Neural cell (in vitro differentiated cells): ENCODE results near the gene HM13. TPM values are rescaled to one million over a fixed set of nuclear protein-coding genes. Genes with fewer than 3 reads are reported as not detected.

Experiments used
- H2AFZ ChIP-seq: fragments of 200-600, 300-800 bp; sonication (generic), shearing (Covaris generic); 2 replicates; pipeline ENCODE4 v1.6.0; 2014; ENCODE audit warnings: low read depth, mild to moderate bottlenecking, antibody characterized with exemption, low read length, moderate library complexity
- H3F3A ChIP-seq: fragments of 200-600 bp; shearing (Covaris generic); 2 replicates; pipeline ENCODE4 v1.6.1; 2016; ENCODE audit warnings: mild to moderate bottlenecking, moderate library complexity, mixed read lengths, antibody characterized with exemption, low read length; ENCODE audit not compliant: insufficient read depth, poor library complexity, severe bottlenecking
- H3K27ac ChIP-seq: fragments of 200-600, 300-800 bp; sonication (generic), shearing (Covaris generic); 2 replicates; pipeline ENCODE4 v1.5.1; 2014; ENCODE audit warnings: mild to moderate bottlenecking, low read length, moderate library complexity
- H3K27me3 ChIP-seq: fragments of 300-800, 200-600 bp; sonication (generic), shearing (Covaris generic); 2 replicates; pipeline ENCODE4 v1.6.0; 2014; ENCODE audit warnings: mild to moderate bottlenecking, low read depth, low read length, moderate library complexity; ENCODE audit not compliant: insufficient read depth
- H3K36me3 ChIP-seq: fragments of 300-800, 200-600 bp; sonication (generic), shearing (Covaris generic); 2 replicates; pipeline ENCODE4 v1.5.1; 2014; ENCODE audit warnings: mild to moderate bottlenecking, antibody characterized with exemption, low read length, moderate library complexity; ENCODE audit not compliant: insufficient read depth
- H3K4me2 ChIP-seq: fragments of 300-800, 200-600 bp; sonication (generic), shearing (Covaris generic); 2 replicates; pipeline ENCODE4 v1.6.0; 2014; ENCODE audit warnings: mild to moderate bottlenecking, low read length
- H3K4me3 ChIP-seq: fragments of 300-800, 200-600 bp; sonication (generic), shearing (Covaris generic); 2 replicates; pipeline ENCODE4 v1.5.1; 2014; ENCODE audit warnings: mild to moderate bottlenecking, low read length, moderate library complexity
- H3K79me2 ChIP-seq: fragments of 200-600 bp; shearing (Covaris generic); replicated peaks from 2 replicates; pipeline ENCODE4 v1.6.0; 2014; ENCODE audit warnings: mild to moderate bottlenecking, low read length, moderate library complexity; ENCODE audit not compliant: insufficient read depth
- H3K9ac ChIP-seq: fragments of 300-800, 200-600 bp; sonication (generic), shearing (Covaris generic); 2 replicates; pipeline ENCODE4 v1.6.1; 2016; ENCODE audit warnings: mild to moderate bottlenecking, low read length, mixed read lengths
- H3K9me2 ChIP-seq: fragments of 200-600 bp; shearing (Covaris generic); 2 replicates; pipeline ENCODE4 v1.6.1; 2016; ENCODE audit warnings: mild to moderate bottlenecking, low read length, mixed read lengths; ENCODE audit not compliant: insufficient read depth
- H3K9me3 ChIP-seq: fragments of 200-600, 300-800 bp; sonication (generic), shearing (Covaris generic); 2 replicates; pipeline ENCODE4 v1.6.1; 2016; ENCODE audit warnings: mild to moderate bottlenecking, mixed run types, low read length, moderate library complexity, mixed read lengths
- H4K20me1 ChIP-seq: fragments of 200-600 bp; shearing (Covaris generic); 2 replicates; pipeline ENCODE4 v1.6.1; 2016; ENCODE audit warnings: mild to moderate bottlenecking, mixed run types; ENCODE audit not compliant: insufficient read depth
- EP300 ChIP-seq: fragments of 450-650 bp; conservative IDR thresholded peaks from 2 replicates; pipeline ENCODE4 v1.6.1; 2014; ENCODE audit warnings: antibody characterized with exemption, mild to moderate bottlenecking, moderate library complexity; ENCODE audit not compliant: poor library complexity, severe bottlenecking
- EZH2 ChIP-seq: fragments of 200-600, 300-800 bp; shearing (Covaris generic), sonication (generic); IDR thresholded peaks from 2 replicates; pipeline ENCODE4 v1.6.1; 2014; ENCODE audit warnings: antibody characterized with exemption, low read length, borderline replicate concordance, mild to moderate bottlenecking; ENCODE audit not compliant: insufficient read depth, poor library complexity, severe bottlenecking
- MXI1 ChIP-seq: fragments of 450-650 bp; conservative IDR thresholded peaks from 2 replicates; pipeline ENCODE4 v1.6.1; 2014; ENCODE audit warnings: antibody characterized with exemption, mild to moderate bottlenecking; ENCODE audit not compliant: poor library complexity, severe bottlenecking
- POLR2AphosphoS5 ChIP-seq: IDR thresholded peaks from 2 replicates; pipeline ENCODE4 v1.6.1; 2012
- RAD21 ChIP-seq: fragments of 450-650 bp; conservative IDR thresholded peaks from 2 replicates; pipeline ENCODE4 v1.6.1; 2014; ENCODE audit warnings: antibody characterized with exemption, mild to moderate bottlenecking, moderate library complexity
- REST ChIP-seq: IDR thresholded peaks from 2 replicates; pipeline ENCODE4 v1.6.1; 2012; ENCODE audit warnings: borderline replicate concordance
- SMC3 ChIP-seq: fragments of 450-650 bp; conservative IDR thresholded peaks from 2 replicates; pipeline ENCODE4 v1.6.1; 2014; ENCODE audit warnings: antibody characterized with exemption, mild to moderate bottlenecking, moderate library complexity; ENCODE audit not compliant: poor library complexity
- TAF1 ChIP-seq: IDR thresholded peaks from 2 replicates; pipeline ENCODE4 v1.6.1; 2012; ENCODE audit warnings: low read depth
- polyA plus RNA-seq: library from polyadenylated mRNA; depleted of rRNA; stranded (reverse); fragments of >200 nt; gene quantifications from 2 replicates; pipeline ENCODE4 v1.2.3, GENCODE V29; 2014
- TF ChIP-seq, protein P1 (sequence below): fragments of 450-650 bp; IDR thresholded peaks from 2 replicates; pipeline ENCODE4 v1.5.1; 2014; ENCODE audit warnings: antibody characterized with exemption, mild to moderate bottlenecking, moderate library complexity; ENCODE audit not compliant: poor library complexity, severe bottlenecking

HM13 gene
- polyA plus RNA-seq, 1 donor from 2014 or later, result 95.4 TPM

- no peak overlapping the region for H3K27ac ChIP-seq
- H3K9ac ChIP-seq, result no peak overlapping the region
- no peaks in the 10 kb centered on the region for H3K27me3 ChIP-seq
- no peak overlapping the region for H3K4me2 ChIP-seq
- no peaks in the 10 kb centered on the region for H3K79me2 ChIP-seq
- no peak for TF ChIP-seq EZH2
- TF ChIP-seq, protein P1, sequence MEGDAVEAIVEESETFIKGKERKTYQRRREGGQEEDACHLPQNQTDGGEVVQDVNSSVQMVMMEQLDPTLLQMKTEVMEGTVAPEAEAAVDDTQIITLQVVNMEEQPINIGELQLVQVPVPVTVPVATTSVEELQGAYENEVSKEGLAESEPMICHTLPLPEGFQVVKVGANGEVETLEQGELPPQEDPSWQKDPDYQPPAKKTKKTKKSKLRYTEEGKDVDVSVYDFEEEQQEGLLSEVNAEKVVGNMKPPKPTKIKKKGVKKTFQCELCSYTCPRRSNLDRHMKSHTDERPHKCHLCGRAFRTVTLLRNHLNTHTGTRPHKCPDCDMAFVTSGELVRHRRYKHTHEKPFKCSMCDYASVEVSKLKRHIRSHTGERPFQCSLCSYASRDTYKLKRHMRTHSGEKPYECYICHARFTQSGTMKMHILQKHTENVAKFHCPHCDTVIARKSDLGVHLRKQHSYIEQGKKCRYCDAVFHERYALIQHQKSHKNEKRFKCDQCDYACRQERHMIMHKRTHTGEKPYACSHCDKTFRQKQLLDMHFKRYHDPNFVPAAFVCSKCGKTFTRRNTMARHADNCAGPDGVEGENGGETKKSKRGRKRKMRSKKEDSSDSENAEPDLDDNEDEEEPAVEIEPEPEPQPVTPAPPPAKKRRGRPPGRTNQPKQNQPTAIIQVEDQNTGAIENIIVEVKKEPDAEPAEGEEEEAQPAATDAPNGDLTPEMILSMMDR, result no peak
- TF ChIP-seq REST, result no peak
- TF ChIP-seq SMC3, result no peak
- TF ChIP-seq MXI1, result no peak
- no peak for TF ChIP-seq POLR2AphosphoS5
- no peak for TF ChIP-seq TAF1
- TF ChIP-seq EP300, result no peak
- no peak for TF ChIP-seq RAD21
- H3F3A ChIP-seq, result no peaks in the 10 kb centered on the region
- H3K36me3 ChIP-seq, result no peaks in the 10 kb centered on the region
- H4K20me1 ChIP-seq, result no peaks in the 10 kb centered on the region
- H3K9me3 ChIP-seq, result no peaks in the 10 kb centered on the region
- no peak overlapping the region for H3K4me3 ChIP-seq
- H2AFZ ChIP-seq, result no peak overlapping the region
- no peaks in the 10 kb centered on the region for H3K9me2 ChIP-seq
These were observed 82.7 kb downstream of the HM13 start for GRCh38 chr20:31596831-31597480.

- Histone ChIP-seq H3K79me2 (no peaks in the 10 kb centered on the region), H3K9me3 (no peaks in the 10 kb centered on the region), H3K36me3 (no peaks in the 10 kb centered on the region), H4K20me1 (no peaks in the 10 kb centered on the region), H3F3A (no peaks in the 10 kb centered on the region), H3K4me3 (no peak overlapping the region), H3K4me2 (no peak overlapping the region), H3K27ac (no peak overlapping the region), H3K9me2 (no peaks in the 10 kb centered on the region), H2AFZ (no peak overlapping the region), H3K27me3 (no peaks in the 10 kb centered on the region), H3K9ac (no peak overlapping the region)
- TF ChIP-seq MXI1, result no peak
- no peak for TF ChIP-seq SMC3
- TF ChIP-seq, protein P1, result no peak
- no peak for TF ChIP-seq POLR2AphosphoS5
- TF ChIP-seq EZH2, result no peak
- no peak for TF ChIP-seq TAF1
- no peak for TF ChIP-seq RAD21
- no peak for TF ChIP-seq REST
- no peak for TF ChIP-seq EP300
These were observed 83.2 kb downstream of the HM13 start for GRCh38 chr20:31597481-31597855.
